H54 (cell line): ENCODE data around the gene RREB1.

ENCODE experiments used
- DNase-seq: peaks from one replicate; pipeline ENCODE4 v3.0.0; 2011; ENCODE audit warnings: low spot score, mixed read lengths; ENCODE audit not compliant: insufficient read length
- FAIRE-seq: peaks from 3 replicates; lab custom pipeline; 2011; peaks lifted over from hg19 to GRCh38; lab: Jason Lieb, UNC
- POLR2A ChIP-seq: IDR thresholded peaks from 2 replicates; pipeline ENCODE4 v1.6.1; 2011; ENCODE audit warnings: low read depth, mild to moderate bottlenecking, low read length

The RREB1 gene

DNA sequence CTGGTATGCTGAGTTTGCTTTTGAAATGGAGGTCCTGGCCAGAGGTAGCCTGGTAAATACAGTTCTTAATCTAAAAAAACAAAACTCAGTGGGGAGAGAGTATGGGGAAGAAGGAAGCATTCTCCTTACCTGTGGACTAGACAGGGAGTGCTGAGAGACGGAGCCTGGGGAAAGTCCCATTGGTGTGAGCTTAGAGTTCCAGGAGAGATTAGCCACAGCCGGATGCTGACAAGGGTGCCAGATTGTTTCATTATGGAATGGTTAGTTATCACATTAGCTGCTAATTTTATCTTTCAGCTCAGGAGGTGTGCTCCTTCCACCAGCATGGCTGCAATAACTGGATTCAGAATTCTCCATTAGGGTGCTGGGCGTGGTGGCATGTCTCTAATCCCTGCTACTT is 75.9 kb downstream of the RREB1 start:
- TF ChIP-seq POLR2A: no peak
- DNase-seq (no peak), FAIRE-seq (no peak)

- DNase-seq (peak; percentile 60), FAIRE-seq (peak; percentile 68)
Measured at GRCh38 chr6:7184502-7184901, 76.7 kb downstream of the RREB1 start.

DNA sequence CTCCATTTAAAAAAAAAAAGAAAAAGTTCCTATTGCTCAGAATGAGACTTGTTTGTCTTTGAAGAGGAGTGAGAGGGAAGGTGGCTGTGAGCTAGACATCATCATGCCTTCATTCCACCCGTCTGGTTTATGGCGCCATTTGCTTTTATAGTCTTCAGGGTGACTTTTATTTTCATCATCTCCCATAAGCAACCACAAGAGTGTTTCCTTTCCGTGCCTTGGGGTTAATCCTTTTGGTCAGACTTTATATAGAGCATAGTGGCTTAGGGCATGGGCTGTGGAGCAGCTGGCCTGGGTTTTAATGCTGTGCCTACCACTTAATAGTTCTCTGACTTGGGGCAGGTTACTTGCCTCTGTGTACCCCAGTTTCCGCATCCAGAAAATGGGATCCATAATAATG is 77.8 kb downstream of the RREB1 start:
- FAIRE-seq (no peak), DNase-seq (no peak)
- TF ChIP-seq POLR2A: no peak

More at GRCh38 chr6:7184502-7184901, 76.7 kb downstream of the RREB1 start:
- no peak for TF ChIP-seq POLR2A

GRCh38 chr6:7188492-7188891 is 80.7 kb downstream of the RREB1 start:
- DNase-seq: no peak
- no peak for FAIRE-seq
- TF ChIP-seq POLR2A: no peak

- FAIRE-seq (no peak), DNase-seq (no peak)
- no peak for TF ChIP-seq POLR2A
Measured at GRCh38 chr6:7189101-7189758, 81.5 kb downstream of the RREB1 start.

- DNase-seq (no peak), FAIRE-seq (no peak)
- no peak for TF ChIP-seq POLR2A
Measured at GRCh38 chr6:7190791-7191190, 83.0 kb downstream of the RREB1 start.

GRCh38 chr6:7193122-7193521 is 85.4 kb downstream of the RREB1 start:
- no peak for DNase-seq
- peak; percentile 55 for FAIRE-seq
- TF ChIP-seq POLR2A: no peak

GRCh38 chr6:7194657-7195056 is 86.9 kb downstream of the RREB1 start:
- FAIRE-seq (peak; percentile 41), DNase-seq (no peak)
- no peak for TF ChIP-seq POLR2A

GRCh38 chr6:7195339-7196018 is 87.7 kb downstream of the RREB1 start:
- DNase-seq (no peak), FAIRE-seq (no peak)
- TF ChIP-seq POLR2A: no peak

GRCh38 chr6:7196019-7196402 is 88.2 kb downstream of the RREB1 start:
- no peak for DNase-seq
- TF ChIP-seq POLR2A: no peak
- no peak for FAIRE-seq

DNA sequence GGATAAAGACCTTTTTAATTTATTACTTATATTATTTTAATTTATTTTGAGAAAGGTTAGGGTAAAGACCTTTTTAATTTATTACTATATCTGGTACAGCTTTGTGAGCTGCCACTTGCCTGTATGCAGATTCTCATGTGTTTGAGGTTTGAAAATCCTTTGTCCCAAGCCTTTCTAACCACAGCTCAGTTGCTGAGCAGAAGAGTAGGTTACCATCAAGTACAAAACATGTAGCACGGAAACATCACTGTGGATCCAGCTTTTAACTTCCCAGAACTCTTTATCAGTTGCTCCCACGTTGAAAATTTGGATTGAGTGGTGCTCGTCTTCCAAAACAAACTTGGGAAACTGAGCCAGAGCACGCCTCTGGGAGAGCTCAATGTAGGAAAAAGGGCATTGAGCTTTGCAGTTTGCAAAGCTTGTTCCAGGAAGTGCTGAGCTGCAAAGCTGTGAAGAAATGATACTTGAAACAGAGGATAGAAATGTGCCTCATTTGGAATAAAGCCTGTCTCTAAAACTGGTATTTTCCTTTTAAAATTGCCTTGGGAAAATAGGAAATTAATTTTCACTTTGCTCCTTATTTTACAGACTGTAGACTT is 89.0 kb downstream of the RREB1 start:
- DNase-seq (no peak), FAIRE-seq (no peak)
- no peak for TF ChIP-seq POLR2A

DNA sequence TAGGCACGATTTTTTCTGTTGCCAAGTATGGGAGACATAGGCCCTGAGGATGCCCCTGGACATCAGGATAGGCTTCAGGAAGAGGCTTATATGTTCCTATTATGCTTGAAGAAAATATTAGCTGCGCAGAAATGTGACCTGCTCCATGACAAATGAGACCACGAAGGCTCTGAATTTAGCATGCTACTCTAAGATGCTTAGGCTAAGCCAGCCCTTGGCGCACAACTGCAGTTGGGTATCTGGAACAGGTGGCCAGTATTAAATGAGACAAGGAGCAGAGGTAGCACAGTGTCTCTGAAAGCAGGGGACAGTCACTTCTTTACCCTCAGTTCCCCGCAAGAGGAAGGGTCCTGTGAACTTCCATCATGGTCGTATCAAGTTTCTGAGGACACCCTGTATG is 90.0 kb downstream of the RREB1 start:
- no peak for FAIRE-seq
- no peak for DNase-seq
- no peak for TF ChIP-seq POLR2A

GRCh38 chr6:7198833-7199800 is 91.4 kb downstream of the RREB1 start:
- FAIRE-seq (no peak), DNase-seq (no peak)
- no peak for TF ChIP-seq POLR2A

DNA sequence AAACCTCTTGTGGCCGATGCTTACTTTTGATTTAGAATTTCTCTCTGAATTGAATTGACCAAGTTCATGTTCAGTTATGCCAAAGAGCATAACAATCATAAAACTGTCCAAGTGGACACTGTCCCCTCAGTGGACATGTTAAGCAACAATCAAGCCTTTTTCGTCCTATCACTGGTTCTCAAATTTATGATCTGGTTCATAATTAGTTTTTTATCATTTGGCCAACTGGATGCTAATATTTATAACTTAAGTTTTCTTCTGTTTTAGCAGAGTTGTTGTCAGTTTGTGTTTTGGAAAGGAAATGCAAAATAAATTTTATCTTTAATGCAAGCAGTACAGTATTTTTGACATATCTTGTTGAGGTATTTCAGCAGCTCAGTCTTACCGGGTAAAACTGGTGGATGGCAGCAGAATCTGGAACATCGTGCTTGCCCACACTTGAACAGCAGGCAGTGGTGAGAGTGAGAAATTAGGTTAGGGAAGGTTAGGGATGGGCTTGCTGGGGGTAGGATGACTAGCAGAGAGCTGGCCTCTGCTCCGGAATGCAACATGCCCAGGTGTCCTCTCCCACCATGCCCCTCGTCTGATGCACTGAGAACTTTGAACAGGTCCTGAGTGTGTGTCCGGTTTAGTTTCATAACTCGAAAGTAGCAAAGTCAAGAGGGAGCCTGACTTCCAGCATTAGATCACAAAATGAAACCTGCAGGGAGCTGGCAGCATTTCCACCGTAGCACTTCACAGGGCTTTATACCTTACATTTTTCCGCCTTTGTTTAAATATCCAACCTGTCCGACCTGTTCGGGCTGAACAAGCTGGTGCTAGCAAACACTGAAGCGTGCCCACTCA is 93.1 kb downstream of the RREB1 start:
- FAIRE-seq: no peak
- DNase-seq: no peak
- no peak for TF ChIP-seq POLR2A
